ENCODE measurements around the gene GRIA3. TPM values are rescaled to one million over a fixed set of nuclear protein-coding genes. Genes with fewer than 3 reads are reported as not detected.

Gene GRIA3
- total and polyA plus RNA-seq, 9 donors: 1.2 to 11.2 (median 4.2) TPM

- TF ChIP-seq POLR2A (IDR thresholded peaks at IDR 0.05) (no peak), CTCF (IDR thresholded peaks at IDR 0.05) (no peak), EP300 (IDR thresholded peaks at IDR 0.05) (no peak)
- intact Hi-C loops (cut with DNase I): loop anchor here in 1 of 4 donors (10.0 kb wide), 1 partner anchor 48 kb away; no protein-coding TSS in a partner anchor
- no peak overlapping the region for H3K27ac ChIP-seq
- DNase-seq: no peak
- 67 to 79% (median 69%) methylated on average over 3 of the region's 3 CpGs for WGBS, 3 donors
- no peak overlapping the region for H3K4me3 ChIP-seq
- no peaks in the 10 kb centered on the region for H3K9me3 ChIP-seq
- no peaks in the 10 kb centered on the region for H3K36me3 ChIP-seq
- no peaks in the 10 kb centered on the region for H3K4me1 ChIP-seq (ENCODE audit: insufficient read depth)
- H3K27me3 ChIP-seq: no peaks in the 10 kb centered on the region
These were observed 2.7 kb downstream of the GRIA3 start for GRCh38 chrX:123186801-123187200.

- Histone ChIP-seq H3K27ac (no peak overlapping the region), H3K4me3 (no peak overlapping the region), H3K36me3 (no peaks in the 10 kb centered on the region), H3K9me3 (no peaks in the 10 kb centered on the region), H3K4me1 (ENCODE audit: insufficient read depth) (no peaks in the 10 kb centered on the region), H3K27me3 (no peaks in the 10 kb centered on the region)
- TF ChIP-seq EP300 (IDR thresholded peaks at IDR 0.05) (no peak), POLR2A (IDR thresholded peaks at IDR 0.05) (no peak), CTCF (IDR thresholded peaks at IDR 0.05) (no peak)
- DNase-seq: no peak
- intact Hi-C loops (cut with DNase I): loop anchor here in 1 of 4 donors (10.0 kb wide), 1 partner anchor 47 kb away; no protein-coding TSS in a partner anchor
- WGBS, 3 donors: 64 to 79% (median 66%) methylated on average over 3 of the region's 3 CpGs
These were observed 4.0 kb downstream of the GRIA3 start for GRCh38 chrX:123188081-123188480.

- intact Hi-C loops (cut with DNase I): loop anchor here in 1 of 4 donors (10.0 kb wide), 1 partner anchor 45 kb away; no protein-coding TSS in a partner anchor
- Histone ChIP-seq H3K4me3 (no peak overlapping the region), H3K36me3 (no peaks in the 10 kb centered on the region), H3K27me3 (no peaks in the 10 kb centered on the region), H3K9me3 (no peaks in the 10 kb centered on the region), H3K4me1 (ENCODE audit: insufficient read depth) (no peaks in the 10 kb centered on the region), H3K27ac (no peak overlapping the region)
- 68 to 82% (median 75%) methylated on average over 8 of the region's 8 CpGs for WGBS, 3 donors
- no peak for DNase-seq
- TF ChIP-seq CTCF (IDR thresholded peaks at IDR 0.05): no peak
- no peak for TF ChIP-seq POLR2A (IDR thresholded peaks at IDR 0.05)
- no peak for TF ChIP-seq EP300 (IDR thresholded peaks at IDR 0.05)
These were observed 5.3 kb downstream of the GRIA3 start for GRCh38 chrX:123189338-123189737.

- intact Hi-C loops (cut with DNase I): no loop called here
- H3K9me3 ChIP-seq: no peaks in the 10 kb centered on the region
- DNase-seq: no peak
- WGBS, 3 donors: 64 to 71% (median 69%) methylated on average over 6 of the region's 6 CpGs
- no peaks in the 10 kb centered on the region for H3K27me3 ChIP-seq
- no peak overlapping the region for H3K4me3 ChIP-seq
- H3K4me1 ChIP-seq (ENCODE audit: insufficient read depth): no peaks in the 10 kb centered on the region
- no peak overlapping the region for H3K27ac ChIP-seq
- no peaks in the 10 kb centered on the region for H3K36me3 ChIP-seq
- no peak for TF ChIP-seq CTCF (IDR thresholded peaks at IDR 0.05)
- TF ChIP-seq POLR2A (IDR thresholded peaks at IDR 0.05): no peak
- no peak for TF ChIP-seq EP300 (IDR thresholded peaks at IDR 0.05)
These were observed 6.0 kb downstream of the GRIA3 start for GRCh38 chrX:123190096-123190495.
